GM19035 (cell line): Measurements from ENCODE around the gene ELP4.
"Not testable (repeated sequence)": the region's sequence is repeated elsewhere in the genome, so short reads cannot be mapped to it uniquely, and the experiment has no call there.

Source experiments
- ATAC-seq: cut with Tn5 transposase; IDR thresholded peaks from one replicate; pipeline ENCODE4 v1.9.1; 2021; ENCODE audit not compliant: unreplicated experiment

ELP4 gene

DNA sequence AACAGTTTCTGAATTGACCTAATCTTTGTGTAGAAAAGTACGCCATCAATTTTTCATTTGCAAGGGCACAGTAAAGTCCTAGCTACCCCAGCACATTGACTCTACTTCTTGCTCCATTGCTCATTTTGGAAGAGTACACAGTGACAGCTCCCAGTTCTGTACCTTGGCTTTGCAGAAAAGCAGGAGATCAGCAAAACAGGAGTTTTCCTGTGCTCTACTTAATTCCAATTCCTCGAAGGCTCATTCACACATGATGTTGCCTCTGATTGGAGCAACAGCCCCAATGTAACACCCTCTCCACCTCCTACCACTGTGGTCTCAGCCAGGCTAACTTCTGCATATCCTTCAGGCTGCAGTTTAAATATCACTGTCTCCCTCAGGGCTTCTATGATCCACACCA is 182.9 kb downstream of the ELP4 start:
- ATAC-seq = no peak

DNA sequence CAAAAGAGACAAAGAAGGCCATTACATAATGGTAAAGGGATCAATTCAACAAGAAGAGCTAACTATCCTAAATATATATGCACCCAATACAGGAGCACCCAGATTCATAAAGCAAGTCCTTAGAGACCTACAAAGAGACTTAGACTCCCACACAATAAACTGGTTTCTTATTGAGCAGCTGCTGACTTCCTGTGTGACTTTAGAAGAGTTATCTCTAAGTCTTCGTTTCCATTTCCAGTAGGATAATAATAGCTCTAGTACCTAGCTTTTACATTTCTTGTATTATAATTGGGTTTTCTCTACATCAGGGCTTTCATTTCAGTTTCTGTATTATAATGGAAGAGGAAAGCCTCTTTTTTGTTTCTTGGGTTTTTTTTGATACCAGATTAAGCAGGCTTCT is 187.5 kb downstream of the ELP4 start:
- peak; percentile 85 for ATAC-seq

DNA sequence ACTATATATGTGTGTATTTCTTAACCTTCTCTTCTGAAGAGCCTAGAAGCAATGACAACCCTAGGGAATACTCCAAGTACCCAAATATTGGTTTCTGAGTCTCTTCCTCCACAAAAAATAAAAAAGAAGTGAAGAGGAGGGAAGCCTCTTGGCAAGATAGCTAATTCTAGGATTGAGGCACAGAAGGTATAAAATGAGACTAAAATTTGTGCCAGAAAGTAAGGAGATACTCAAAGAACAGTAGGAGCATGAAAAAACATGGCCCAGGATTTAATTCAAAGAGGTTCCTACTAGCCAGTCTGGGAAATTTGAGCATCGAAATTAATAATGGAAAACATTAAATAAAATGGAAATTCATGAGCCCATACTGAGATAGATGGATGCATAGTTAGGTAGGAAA is 189.5 kb downstream of the ELP4 start:
- no peak for ATAC-seq

DNA sequence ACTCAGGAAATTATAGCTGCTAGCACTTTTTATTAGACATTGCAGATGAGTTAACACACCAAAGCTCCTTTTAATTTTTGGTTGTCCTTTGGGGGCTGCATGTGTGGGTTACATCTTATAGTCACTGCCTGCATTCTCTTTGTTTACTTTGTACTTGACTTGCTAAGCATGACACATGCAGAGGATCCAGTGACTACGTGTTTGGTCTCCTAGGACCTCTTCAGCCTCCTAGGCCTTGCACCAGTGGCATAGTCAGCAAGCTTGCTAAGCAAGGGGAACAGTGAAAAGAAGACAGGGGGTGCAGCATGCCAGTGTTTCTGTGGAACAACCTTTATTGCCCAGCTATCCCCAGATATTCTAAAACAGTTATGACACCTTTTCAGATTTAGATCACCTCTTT is 193.4 kb downstream of the ELP4 start:
- ATAC-seq = no peak

DNA sequence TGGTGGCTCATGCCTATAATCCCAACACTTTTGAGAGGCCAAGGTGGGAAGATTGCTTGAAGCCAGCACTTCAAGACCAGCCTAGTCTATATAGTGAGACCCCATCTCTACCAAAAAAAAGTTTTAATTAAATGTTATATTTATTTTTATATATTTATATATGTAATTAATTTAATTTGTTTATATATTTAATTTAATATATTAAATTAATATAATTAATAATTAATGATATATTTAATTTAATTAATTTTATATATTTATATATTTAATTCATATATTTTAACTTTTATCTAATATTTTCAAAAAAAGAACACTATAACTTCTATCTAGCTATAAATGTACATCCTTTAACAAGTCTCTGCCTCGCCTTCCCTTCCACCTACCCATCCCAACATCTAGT is 196.8 kb downstream of the ELP4 start:
- ATAC-seq = no peak

DNA sequence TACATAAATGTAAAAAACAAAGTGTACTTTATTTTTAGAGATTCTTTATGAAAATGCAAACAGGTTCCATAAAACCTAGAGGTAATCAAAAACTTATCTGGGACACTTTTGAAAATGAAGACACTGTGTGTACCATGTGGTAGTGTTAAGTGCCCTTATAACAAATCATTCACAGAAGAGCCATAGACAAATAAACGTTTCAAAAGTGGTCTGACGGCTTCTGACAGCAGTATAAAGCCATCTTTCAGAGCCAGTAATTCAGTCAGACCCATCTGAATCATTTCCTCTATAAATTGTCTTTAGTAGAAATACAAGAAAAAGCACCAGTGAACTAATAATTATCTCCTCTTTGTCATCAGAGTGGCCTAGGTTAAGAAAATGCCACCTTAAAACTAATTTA is 201.6 kb downstream of the ELP4 start:
- no peak for ATAC-seq

DNA sequence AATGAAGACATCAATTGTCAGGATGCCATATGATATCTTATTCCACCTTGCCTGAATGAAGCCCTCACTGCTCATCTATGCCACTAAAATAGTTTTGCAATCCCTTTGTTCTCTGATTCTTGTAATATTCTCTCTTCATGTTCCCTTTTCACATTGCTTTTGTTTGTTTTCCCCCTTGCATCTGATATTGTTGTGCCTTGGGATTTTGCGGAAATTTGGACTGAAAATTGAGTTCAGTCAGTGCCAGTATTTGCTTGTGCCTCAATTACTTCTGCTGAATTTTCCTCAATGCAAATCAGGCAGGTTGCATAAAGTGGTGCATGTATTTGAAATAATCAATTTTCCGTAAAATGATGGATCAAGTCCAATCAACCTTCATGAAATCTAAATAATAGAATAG is 203.3 kb downstream of the ELP4 start:
- ATAC-seq = no peak

DNA sequence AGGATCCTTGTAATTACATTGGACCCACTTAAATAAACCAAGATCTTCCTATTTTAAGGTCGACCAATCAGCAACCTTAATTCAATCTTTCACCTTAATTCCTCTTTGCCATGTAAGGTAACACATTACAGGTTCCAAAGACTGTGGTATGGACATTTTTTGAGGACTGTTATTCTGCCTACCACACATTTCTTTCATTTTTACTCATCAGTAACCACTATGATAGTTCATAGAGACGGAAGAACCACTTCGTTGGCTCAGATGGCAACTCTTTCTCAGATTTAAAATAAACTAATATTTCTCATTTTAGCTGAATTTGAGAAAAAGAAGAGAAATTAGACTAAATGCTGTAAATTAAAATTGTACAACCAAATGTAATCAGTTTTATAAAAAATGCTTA is 205.3 kb downstream of the ELP4 start:
- no peak for ATAC-seq

DNA sequence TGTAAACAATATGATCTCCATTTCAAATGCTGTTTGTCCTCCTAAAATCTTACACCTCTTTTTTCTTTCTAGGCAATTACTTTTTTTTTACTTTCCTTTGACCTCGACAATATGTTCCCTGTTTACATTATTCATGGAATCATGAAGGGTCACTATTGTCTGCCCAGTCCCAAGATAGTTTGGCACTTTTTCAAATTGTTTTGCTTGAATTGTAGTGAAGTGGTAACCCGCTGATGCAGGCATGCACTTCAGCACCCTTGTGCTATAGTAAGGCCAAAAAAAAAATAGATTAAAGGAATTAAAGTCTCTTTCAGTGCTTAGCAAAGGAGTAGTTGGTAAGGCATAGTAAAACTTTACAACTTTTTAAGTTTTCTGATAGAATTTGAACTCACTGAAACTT is 210.7 kb downstream of the ELP4 start:
- no peak for ATAC-seq

DNA sequence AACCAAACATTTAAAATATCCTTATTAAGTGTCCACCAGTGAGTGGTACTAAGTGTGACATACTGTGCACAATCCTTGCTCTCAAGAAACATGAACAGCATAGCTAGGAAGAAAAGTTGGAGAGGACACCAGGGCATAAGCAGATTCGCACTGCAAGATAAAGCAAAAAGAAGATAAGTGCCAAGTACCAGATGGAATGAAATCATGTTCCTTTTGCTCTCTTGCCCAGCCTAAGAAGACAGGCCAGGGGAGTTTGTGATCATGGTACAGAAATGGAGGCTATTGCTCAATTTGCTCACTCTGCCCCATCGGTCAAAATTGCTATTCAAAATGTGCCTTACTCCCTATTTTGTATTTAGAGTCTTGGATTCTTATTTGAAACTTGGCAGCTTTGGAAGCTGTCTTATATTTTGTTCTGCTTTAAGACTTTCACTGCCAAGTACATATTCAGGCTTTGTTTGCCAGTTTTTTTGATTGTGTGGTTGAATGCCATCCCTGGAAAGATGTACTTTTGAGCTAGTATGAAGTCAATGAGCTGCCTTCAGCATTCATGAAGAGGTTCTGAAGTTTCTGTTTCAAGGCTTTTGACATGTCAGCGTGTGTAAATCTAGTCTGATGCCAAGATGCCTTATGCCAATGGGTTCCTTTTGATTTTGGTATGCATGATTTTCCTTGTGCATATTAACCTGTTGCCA is 211.3 kb downstream of the ELP4 start:
- no peak for ATAC-seq

DNA sequence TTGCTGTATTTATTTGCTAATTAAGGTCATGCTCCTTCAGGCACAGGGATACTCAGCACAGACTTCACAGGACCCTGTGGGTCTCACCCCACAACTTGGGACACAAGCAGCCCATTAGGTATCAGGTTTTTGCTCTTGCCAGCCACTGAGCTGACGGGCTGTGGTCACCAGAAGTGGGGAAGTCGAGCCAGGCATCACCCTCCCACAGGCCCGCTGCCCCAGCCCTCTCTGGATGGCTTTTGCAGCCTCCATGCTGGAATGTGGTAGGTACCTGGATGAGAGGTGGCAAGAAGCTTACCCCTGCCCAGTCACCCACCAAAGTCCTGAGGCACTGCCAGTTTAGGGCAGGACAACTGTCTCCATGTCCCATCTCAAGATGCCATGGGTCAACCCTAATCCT is 213.2 kb downstream of the ELP4 start:
- ATAC-seq = no peak

DNA sequence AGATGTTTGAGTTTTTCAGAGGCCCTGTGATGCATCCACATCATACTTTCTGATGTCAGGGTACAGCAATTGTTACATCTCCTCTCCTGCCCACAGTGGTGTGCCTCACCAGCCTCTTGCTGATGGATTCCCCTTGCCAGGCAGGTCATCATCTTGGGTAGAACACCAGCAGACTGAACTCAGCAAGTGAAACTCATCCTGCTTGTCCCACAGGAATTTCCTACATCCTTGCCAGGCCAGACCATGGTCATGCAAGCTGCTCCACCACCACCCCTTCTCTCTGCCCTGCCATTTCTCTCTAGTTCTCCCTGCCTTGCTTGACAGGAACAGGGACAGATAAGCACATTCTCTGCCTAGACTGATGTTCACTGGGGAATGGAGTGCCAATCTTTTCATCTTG is 215.6 kb downstream of the ELP4 start:
- ATAC-seq = no peak

DNA sequence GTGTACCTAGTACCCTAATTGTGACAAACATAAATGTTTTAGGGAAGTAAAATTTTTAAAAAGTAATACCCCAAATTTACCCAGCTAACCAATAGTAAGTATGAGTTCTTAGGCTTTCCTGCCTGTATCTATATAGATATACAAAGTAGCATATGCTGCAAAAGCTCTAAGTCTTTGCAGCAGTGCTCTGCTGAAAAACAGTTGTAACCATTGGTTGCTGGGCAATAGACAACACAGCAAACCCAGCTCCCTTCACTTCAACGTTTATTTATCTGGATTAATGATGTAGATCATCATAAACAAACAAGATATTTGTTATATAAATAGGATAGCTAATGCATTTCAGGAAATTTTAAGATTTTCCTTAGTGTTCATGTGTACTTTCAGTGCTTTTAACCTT is 218.9 kb downstream of the ELP4 start:
- no peak for ATAC-seq

DNA sequence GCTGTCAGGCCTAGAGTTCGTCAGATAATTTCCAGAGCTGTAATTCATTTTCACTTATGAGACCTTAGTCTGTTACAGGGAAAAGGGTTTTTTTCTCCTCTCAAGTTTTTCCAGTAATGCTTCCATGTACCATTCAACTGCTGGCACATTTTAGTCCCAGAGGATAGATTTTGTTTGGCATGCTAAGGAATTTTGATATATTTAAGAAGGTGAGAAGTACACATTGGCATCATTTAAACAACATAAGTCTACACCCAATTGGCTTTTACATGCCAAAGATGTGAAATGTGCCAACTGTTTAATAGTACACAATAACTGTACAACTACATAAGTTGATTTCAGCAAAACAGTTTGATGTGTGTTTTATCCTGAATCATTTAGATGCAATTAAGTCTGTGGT is 230.6 kb downstream of the ELP4 start:
- no peak for ATAC-seq

DNA sequence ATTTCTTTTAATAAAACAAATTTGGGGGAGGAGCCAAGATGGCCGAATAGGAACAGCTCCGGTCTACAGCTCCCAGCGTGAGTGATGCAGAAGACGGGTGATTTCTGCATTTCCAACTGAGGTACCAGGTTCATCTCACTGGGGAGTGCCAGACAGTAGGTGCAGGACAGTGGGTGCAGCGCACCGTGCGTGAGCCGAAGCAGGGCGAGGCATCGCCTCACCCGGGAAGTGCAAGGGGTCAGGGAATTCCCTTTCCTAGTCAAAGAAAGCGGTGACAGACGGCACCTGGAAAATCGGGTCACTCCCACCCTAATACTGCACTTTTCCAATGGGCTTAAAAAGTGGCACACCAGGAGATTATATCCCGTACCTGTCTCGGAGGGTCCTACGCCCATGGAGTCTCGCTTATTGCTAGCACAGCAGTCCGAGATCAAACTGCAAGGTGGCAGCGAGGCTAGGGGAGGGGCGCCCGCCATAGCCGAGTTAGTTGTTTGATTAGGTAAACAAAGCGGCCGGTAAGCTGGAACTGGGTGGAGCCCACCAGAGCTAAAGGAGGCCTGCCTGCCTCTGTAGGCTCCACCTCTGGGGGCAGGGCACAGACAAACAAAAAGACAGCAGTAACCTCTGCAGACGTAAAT is 231.3 kb downstream of the ELP4 start:
- not testable (repeated sequence) for ATAC-seq

DNA sequence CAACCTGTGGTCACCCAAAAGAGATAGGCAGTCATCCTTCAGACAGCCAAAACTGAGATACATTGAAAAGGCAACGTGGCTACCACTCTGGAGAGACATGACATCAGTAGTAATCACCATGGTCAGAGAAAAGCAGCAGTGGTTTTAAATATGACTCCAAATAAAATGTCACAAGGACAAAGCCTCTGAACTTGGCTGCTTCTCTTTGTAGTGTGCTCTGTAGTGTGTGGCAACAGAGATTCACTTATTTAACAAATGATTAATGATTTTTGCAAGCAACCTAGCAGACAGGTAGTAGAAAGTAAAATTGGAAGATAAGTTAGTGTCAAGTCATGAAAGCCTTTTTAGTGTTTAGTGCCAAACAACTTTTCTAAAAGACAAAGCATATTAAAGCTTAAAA is 238.0 kb downstream of the ELP4 start:
- no peak for ATAC-seq

DNA sequence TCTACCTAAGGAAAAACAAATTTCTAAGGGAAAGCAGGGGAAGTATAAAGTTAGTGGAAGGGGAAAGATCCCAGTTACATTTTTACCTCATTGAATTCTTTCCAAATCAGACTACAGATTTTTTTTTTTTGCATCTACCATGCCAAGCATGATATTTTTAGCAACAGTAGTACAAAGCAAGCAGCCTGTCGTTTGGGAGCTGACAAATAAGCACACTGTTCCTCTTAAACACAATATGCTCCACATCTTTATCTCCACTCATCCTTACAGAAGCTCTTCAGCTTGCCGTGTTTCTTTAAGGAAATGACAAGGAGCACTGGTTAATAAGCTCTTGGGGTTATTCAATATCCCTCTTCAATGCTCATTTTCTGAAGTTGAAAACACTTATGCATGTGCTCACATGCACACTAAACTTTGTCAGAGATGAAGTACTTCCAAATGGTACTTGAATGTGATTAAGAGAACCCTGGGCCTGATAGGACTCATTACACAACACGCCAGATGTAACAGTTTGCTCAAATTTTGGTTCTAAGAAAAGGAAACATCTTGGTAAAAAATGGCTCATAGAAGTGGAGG is 247.8 kb downstream of the ELP4 start:
- no peak for ATAC-seq

DNA sequence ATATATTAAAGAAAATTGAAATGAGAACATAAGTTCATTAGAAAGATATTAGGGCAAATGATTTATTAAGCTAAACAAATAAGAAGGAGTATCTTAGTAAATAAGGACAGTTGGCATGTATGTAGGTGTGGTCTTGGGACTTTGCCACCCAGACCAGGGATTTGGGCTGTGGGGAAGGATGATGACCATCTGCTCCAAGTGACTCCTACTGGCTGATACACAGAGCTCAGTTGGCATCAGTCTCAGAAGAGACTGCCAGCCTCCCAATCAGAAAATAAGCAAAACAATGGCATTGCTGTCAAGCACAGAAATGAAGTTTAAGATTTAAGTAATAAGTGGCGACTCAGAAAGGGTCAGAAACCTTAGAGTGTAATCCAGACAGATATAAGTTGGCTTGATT is 252.1 kb downstream of the ELP4 start:
- no peak for ATAC-seq

DNA sequence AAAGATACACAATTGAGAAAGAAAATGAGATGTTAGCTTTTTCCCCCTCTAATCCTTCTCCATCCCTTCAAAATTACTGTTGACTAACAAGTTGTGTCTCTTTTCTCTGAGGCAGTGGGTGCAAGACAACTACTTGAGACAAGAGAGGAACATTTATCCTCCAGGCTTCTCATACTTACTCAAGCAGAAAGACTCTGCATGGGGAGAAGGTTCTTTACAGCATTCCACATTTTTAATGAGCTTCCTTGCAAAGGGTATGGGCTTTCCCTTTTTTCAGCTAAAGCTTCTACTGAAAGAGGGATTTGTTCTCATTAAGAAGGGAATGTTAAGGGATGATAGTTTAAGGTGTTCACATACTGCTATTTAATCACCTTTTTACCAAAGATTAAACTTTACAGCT is 253.7 kb downstream of the ELP4 start:
- ATAC-seq = no peak

DNA sequence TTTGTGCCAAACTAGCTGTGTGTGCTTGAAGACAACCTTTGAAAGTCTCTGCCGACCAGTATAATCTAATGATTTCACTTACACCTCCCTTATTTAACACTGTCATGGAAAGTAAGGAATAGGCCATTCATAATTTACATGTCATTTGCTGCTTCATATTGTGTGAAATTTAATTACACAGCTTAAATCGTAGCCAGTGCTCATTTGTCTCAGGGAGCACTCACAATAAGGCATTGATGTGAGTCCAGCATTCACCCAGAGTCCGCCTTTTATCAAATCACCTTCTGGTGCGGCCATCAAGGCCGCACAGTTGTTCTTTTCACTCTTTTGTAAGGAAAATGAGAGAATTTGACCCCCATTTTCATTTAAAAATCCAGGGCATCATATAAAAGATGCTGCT is 254.7 kb downstream of the ELP4 start:
- ATAC-seq = no peak

DNA sequence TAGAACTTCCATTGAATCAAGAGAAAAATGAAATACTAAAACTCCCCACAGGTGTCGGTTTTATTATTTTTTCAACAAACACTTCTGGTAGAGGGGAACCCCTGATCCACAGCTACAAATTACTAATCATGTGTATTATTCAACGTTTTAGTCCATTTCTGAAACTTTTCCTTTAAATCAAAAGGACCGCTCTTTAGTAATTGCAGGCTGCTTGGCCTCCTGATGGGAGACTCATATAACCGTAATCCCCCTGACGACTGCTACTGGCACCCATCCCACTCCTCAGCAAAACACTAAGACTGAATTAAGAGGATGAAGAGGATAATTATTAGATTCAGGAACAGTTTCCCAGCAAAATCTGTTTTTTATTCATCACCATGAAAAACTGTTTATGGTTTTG is 255.2 kb downstream of the ELP4 start:
- ATAC-seq = no peak

DNA sequence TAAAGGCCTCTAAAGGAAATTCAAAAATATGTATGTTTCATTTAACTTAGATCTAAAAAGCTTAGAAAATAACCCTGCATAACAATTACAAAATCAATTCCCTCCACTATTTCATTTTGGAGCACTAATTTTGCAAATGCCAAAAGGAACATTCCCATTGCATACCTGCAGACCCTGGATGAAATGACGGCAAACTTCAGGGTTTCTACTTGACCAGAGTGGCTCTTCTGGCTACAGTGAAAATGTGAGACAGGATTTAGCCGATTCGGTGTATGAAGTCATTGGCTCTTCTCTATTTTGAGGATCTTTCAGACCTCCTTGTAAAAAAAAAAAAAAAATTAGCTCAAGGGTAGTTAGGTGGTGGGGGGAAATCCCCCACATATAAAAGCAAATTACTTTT is 257.5 kb downstream of the ELP4 start:
- no peak for ATAC-seq

DNA sequence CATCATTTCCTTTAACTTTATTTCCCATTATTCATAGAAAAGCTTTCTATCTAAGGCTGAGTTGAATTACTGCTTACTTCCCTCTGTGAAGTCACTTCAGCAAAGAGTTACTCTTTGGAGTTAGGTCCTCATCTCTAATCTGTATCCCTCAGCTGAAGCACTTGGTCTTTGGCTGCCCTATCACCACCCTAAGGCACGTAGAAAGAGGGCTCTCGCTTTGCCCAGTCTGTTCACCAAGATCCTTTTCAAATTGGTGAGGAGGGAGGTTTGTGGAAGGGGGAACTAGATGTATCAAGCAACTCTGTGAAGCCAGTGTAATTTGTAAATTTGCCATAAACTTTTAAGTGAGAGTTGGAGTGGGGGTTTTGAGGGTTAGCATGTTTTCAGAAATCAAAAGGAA is 258.1 kb downstream of the ELP4 start:
- no peak for ATAC-seq
